GDM1 (cell line): Measurements from ENCODE around the gene GADL1.

ENCODE experiments used
- DNase-seq: peaks from one replicate; lab custom pipeline; 2025; lab: John Stamatoyannopoulos, UW

GADL1 gene

GRCh38 chr3:30810625-30811024 lies 83.8 kb downstream of the GADL1 start:
- DNase-seq, result no peak

GRCh38 chr3:30805695-30806094 lies 88.8 kb downstream of the GADL1 start:
- DNase-seq, result no peak

GRCh38 chr3:30804984-30805383 lies 89.5 kb downstream of the GADL1 start:
- no peak for DNase-seq

- DNase-seq, result no peak
Measured at GRCh38 chr3:30795176-30795575, 99.3 kb downstream of the GADL1 start.

GRCh38 chr3:30793740-30794139 lies 100.7 kb downstream of the GADL1 start:
- no peak for DNase-seq

- no peak for DNase-seq
Measured at GRCh38 chr3:30790150-30790549, 104.3 kb downstream of the GADL1 start.

- DNase-seq, result no peak
Measured at GRCh38 chr3:30786365-30786764, 108.1 kb downstream of the GADL1 start.

- peak; percentile 4 for DNase-seq
Measured at GRCh38 chr3:30779686-30780287, 114.7 kb downstream of the GADL1 start.

- no peak for DNase-seq
Measured at GRCh38 chr3:30778933-30779332, 115.5 kb downstream of the GADL1 start.

GRCh38 chr3:30777426-30778113 lies 116.9 kb downstream of the GADL1 start:
- DNase-seq, result no peak

- DNase-seq, result no peak
Measured at GRCh38 chr3:30776186-30776815, 118.2 kb downstream of the GADL1 start.

GRCh38 chr3:30775040-30775439 lies 119.4 kb downstream of the GADL1 start:
- DNase-seq, result no peak

GRCh38 chr3:30774062-30774461 lies 120.4 kb downstream of the GADL1 start:
- no peak for DNase-seq

GRCh38 chr3:30770387-30770786 lies 124.1 kb downstream of the GADL1 start:
- no peak for DNase-seq

GRCh38 chr3:30768703-30769550 lies 125.5 kb downstream of the GADL1 start:
- peak; percentile 51 for DNase-seq

- DNase-seq, result no peak
Measured at GRCh38 chr3:30768046-30768445, 126.4 kb downstream of the GADL1 start.

- DNase-seq, result no peak
Measured at GRCh38 chr3:30766522-30766921, 127.9 kb downstream of the GADL1 start.

GRCh38 chr3:30764891-30765290 lies 129.6 kb downstream of the GADL1 start:
- DNase-seq, result no peak

- no peak for DNase-seq
Measured at GRCh38 chr3:30764281-30764680, 130.2 kb downstream of the GADL1 start.

GRCh38 chr3:30761374-30761773 lies 133.1 kb downstream of the GADL1 start:
- no peak for DNase-seq

- DNase-seq, result no peak
Measured at GRCh38 chr3:30760737-30761136, 133.7 kb downstream of the GADL1 start.

GRCh38 chr3:30760040-30760695 lies 134.3 kb downstream of the GADL1 start:
- no peak for DNase-seq
